IMR-90 (cell line): Measurements from ENCODE around the gene CASP6. TPM values are rescaled to one million over a fixed set of nuclear protein-coding genes. Genes with fewer than 3 reads are reported as not detected.

ENCODE experiments used
- ATAC-seq: fragments of 200-7000 bp; cut with Tn5 transposase; 2 replicates; pipeline ENCODE4 v1.9.1; 2020; ENCODE audit warnings: low read depth, mild to moderate bottlenecking, moderate library complexity
- BruUV-seq: library from RNA; stranded (reverse); fragments of 400-500 nt; replicated peaks from 2 replicates; lab custom pipeline; 2021; lab: Mats Ljungman, UMichigan
- CTCF ChIA-PET: fragments of 300-600 bp; formaldehyde crosslinking; extraction: SDS; loops from one replicate; lab custom pipeline; 2021; ENCODE audit warnings: antibody characterized with exemption; lab: Yijun Ruan, JAX
- POLR2A ChIA-PET: fragments of 300-600 bp; sonication (Branson Sonifier 250); formaldehyde crosslinking; loops from one replicate; lab custom pipeline; 2022; ENCODE audit warnings: antibody characterized with exemption; ENCODE audit not compliant: unreplicated experiment; lab: Charles Lee
- DNase-seq: peaks from one replicate; pipeline ENCODE4 v3.0.0; 2013
- H2AFZ ChIP-seq: replicated peaks from 2 replicates; pipeline ENCODE3; 2013; ENCODE audit warnings: low read length, mild to moderate bottlenecking; ENCODE audit not compliant: poor library complexity
- H2AK5ac ChIP-seq: 2 replicates; pipeline ENCODE4 v1.6.1; 2013; ENCODE audit warnings: low read depth, low read length, inconsistent platforms
- H2AK9ac ChIP-seq: replicated peaks from 2 replicates; pipeline ENCODE3; 2013; ENCODE audit warnings: mild to moderate bottlenecking, low read depth, low read length, moderate library complexity; ENCODE audit not compliant: poor library complexity
- H2BK120ac ChIP-seq: 2 replicates; pipeline ENCODE4 v1.6.1; 2013; ENCODE audit warnings: low read depth, low read length, inconsistent platforms
- H2BK15ac ChIP-seq: 3 replicates; pipeline ENCODE4 v1.6.1; 2013; ENCODE audit warnings: low read depth, low read length, inconsistent platforms
- H2BK20ac ChIP-seq: 2 replicates; pipeline ENCODE4 v1.6.1; 2013; ENCODE audit warnings: low read depth, mild to moderate bottlenecking, inconsistent platforms, low read length, moderate library complexity
- H2BK5ac ChIP-seq: 2 replicates; pipeline ENCODE4 v1.6.1; 2013; ENCODE audit warnings: mild to moderate bottlenecking, low read depth, low read length, inconsistent platforms; ENCODE audit not compliant: poor library complexity, severe bottlenecking
- H3K14ac ChIP-seq: replicated peaks from 2 replicates; pipeline ENCODE4 v1.6.1; 2013; ENCODE audit warnings: low read depth, low read length, inconsistent platforms
- H3K18ac ChIP-seq: 2 replicates; pipeline ENCODE4 v1.6.1; 2013; ENCODE audit warnings: low read depth, low read length, control low read depth
- H3K23ac ChIP-seq: 2 replicates; pipeline ENCODE4 v1.6.1; 2013; ENCODE audit warnings: low read depth, low read length, inconsistent platforms
- H3K27ac ChIP-seq: 2 replicates; pipeline ENCODE4 v1.5.1; 2013; ENCODE audit warnings: mild to moderate bottlenecking, control low read depth, low read length; ENCODE audit not compliant: insufficient read depth
- H3K27me3 ChIP-seq: 2 replicates; pipeline ENCODE4 v1.6.1; 2013; ENCODE audit warnings: low read length; ENCODE audit not compliant: control insufficient read depth, insufficient read depth
- H3K36me3 ChIP-seq: 2 replicates; pipeline ENCODE4 v1.6.1; 2013; ENCODE audit warnings: low read length, mixed read lengths; ENCODE audit not compliant: control insufficient read depth, insufficient read depth
- H3K4ac ChIP-seq: 2 replicates; pipeline ENCODE4 v1.6.1; 2013; ENCODE audit warnings: low read depth, low read length, inconsistent platforms
- H3K4me1 ChIP-seq: 2 replicates; pipeline ENCODE4 v1.6.1; 2013; ENCODE audit warnings: low read length, mixed read lengths; ENCODE audit not compliant: control insufficient read depth, insufficient read depth
- H3K4me2 ChIP-seq: 2 replicates; pipeline ENCODE4 v1.6.1; 2013; ENCODE audit warnings: low read depth, mild to moderate bottlenecking, control low read depth, low read length, moderate library complexity
- H3K4me3 ChIP-seq: 2 replicates; pipeline ENCODE4 v1.5.1; 2013; ENCODE audit warnings: low read depth, mild to moderate bottlenecking, control low read depth, low read length, moderate library complexity; ENCODE audit not compliant: insufficient read depth
- H3K56ac ChIP-seq: 2 replicates; pipeline ENCODE4 v1.6.1; 2013; ENCODE audit warnings: low read length, inconsistent platforms; ENCODE audit not compliant: insufficient read depth; ENCODE audit errors: extremely low read depth
- H3K79me1 ChIP-seq, 2 experiments: 2 replicates each; pipeline ENCODE4 v1.6.1; 2013; ENCODE audit warnings: low read length in 2 of 2, inconsistent platforms in 1 of 2, low read depth in 1 of 2
- H3K9ac ChIP-seq: 2 replicates; pipeline ENCODE4 v1.6.1; 2013; ENCODE audit warnings: low read depth, low read length, control low read depth
- H3K9me1 ChIP-seq: 2 replicates; pipeline ENCODE4 v1.6.1; 2013; ENCODE audit warnings: low read length, inconsistent platforms; ENCODE audit not compliant: insufficient read depth
- H3K9me3 ChIP-seq: 2 replicates; pipeline ENCODE4 v1.6.1; 2013; ENCODE audit warnings: low read length; ENCODE audit not compliant: control insufficient read depth, insufficient read depth
- H4K20me1 ChIP-seq: 2 replicates; pipeline ENCODE4 v1.6.1; 2013; ENCODE audit warnings: low read length, inconsistent platforms; ENCODE audit not compliant: insufficient read depth
- H4K5ac ChIP-seq: 2 replicates; pipeline ENCODE4 v1.6.1; 2013; ENCODE audit warnings: mild to moderate bottlenecking, low read depth, low read length, control low read depth
- H4K8ac ChIP-seq, 2 experiments: 2 replicates each; pipeline ENCODE4 v1.6.1; 2013; ENCODE audit warnings: low read depth in 2 of 2, low read length in 2 of 2, control low read depth in 1 of 2, inconsistent platforms in 1 of 2
- H4K91ac ChIP-seq: 2 replicates; pipeline ENCODE4 v1.6.1; 2013; ENCODE audit warnings: low read depth, low read length, inconsistent platforms; ENCODE audit not compliant: insufficient read depth
- WGBS, 2 experiments: methylation state at CpG; one replicate each; pipeline versions ENCODE4 v1.1.5 to v1.1.7; 2013; ENCODE audit warnings: missing lambda C conversion rate in 2 of 2; ENCODE audit not compliant: insufficient read length in 1 of 2; ENCODE audit errors: extremely low coverage in 2 of 2; 5-methylcytosine and 5-hydroxymethylcytosine counted together
- dilution Hi-C: fragments of 300-500 bp; cut with HindIII; formaldehyde crosslinking; loops from one replicate; pipeline ENCODE4 v1.14.3; 2018; ENCODE audit warnings: low sequenced_read_pairs; ENCODE audit not compliant: unreplicated experiment
- in situ Hi-C: fragments of 300-500 bp; cut with MboI; formaldehyde crosslinking; loops from 3 replicates; pipeline ENCODE4 v1.14.3; 2019; ENCODE audit warnings: low sequenced_read_pairs, inconsistent platforms, mixed read lengths
- intact Hi-C: fragments of 100-400 bp; cut with micrococcal nuclease; formaldehyde crosslinking; loops from 2 replicates; pipeline ENCODE4 v1.10.0; 2022
- polyA plus RNA-seq, 3 experiments: library from polyadenylated mRNA; depleted of rRNA; stranded (reverse); fragments of >200 nt; gene quantifications; 2 replicates each; pipeline ENCODE4 v1.2.3, GENCODE V29; 2012; ENCODE audit warnings: low replicate concordance in 1 of 3
- total RNA-seq: library from RNA; depleted of rRNA; stranded (reverse); fragments of >200 nt; gene quantifications from 2 replicates; pipeline ENCODE4 v1.2.3, GENCODE V29; 2012
- TF ChIP-seq, protein P1 (sequence below): fragments of 150-350 bp; IDR thresholded peaks from 2 replicates; pipeline ENCODE4 v1.6.1; 2016; ENCODE audit warnings: low read depth, mild to moderate bottlenecking, low read length, moderate library complexity, borderline replicate concordance

Gene CASP6
- total and polyA plus RNA-seq, 2 of the 4 experiments (the other 2 are of a cell fraction): 25.0 to 44.1 TPM

DNA sequence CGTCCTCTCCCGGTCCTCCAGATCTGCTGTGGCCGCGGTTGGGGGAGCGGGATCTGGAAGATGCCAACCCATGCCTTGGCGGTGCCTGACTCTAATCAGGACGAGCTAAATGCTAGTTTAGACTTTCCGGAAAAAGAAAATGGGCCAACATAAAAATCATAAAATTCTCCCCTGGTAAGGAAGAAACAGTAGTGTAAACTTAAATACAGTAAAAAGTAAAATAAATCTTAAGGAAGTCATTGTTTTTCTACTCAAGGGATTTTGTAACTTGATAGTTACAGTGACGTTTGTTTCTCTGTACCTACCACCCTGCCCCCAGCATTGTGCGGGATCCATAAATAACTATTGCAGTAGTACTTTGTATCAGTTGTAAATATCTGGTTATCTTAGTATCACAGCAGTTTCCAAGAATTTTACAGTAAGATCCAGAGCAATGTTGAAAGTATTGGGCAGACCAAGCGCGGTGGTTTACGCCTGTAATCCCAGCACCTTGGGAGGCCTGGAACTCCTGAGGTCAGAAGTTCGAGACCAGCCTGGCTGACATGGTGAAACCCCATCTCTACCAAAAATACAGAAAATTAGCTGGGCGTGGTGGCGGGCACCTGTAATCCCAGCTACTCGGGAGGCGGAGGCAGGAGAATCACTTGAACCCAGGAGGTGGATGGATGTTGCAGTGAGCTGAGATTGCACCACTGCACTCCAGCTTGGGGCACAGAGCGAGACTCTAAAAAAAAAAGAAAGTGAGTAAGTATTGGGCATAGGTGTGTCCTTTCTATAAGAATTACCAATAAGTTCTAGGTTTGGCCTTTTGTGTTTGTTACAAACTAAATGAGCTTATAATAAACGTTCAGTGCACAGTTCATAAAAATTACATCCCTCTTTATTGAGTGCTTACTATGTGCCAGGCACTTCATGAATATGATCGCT lies 27.6 kb upstream of the CASP6 start:
- peak overlapping the region; percentile 91 for H2AFZ ChIP-seq
- no peak overlapping the region for H2BK120ac ChIP-seq
- H3K4me3 ChIP-seq: peak overlapping the region; percentile 77
- peaks cover 9% of the 10 kb centered on the region for H3K4me1 ChIP-seq
- peak; percentile 7 for DNase-seq
- H3K9ac ChIP-seq: peak overlapping the region; percentile 65
- no peak overlapping the region for H2AK5ac ChIP-seq
- peak overlapping the region; percentile 42 for H2AK9ac ChIP-seq
- ATAC-seq: no peak
- intact Hi-C loops: loop anchor here (2.0 to 5.0 kb wide), 2 partner anchors 84 to 299 kb away; partner anchors contain the start of genes GAR1 and SEC24B
- WGBS, 2 experiments: no CpG with 5 or more reads among the region's 21 CpGs
- CTCF ChIA-PET: interaction anchor here (0.6 kb wide), 1 partner anchor 8 kb away, joined by 3 read pairs; no protein-coding TSS in a partner anchor
- H3K14ac ChIP-seq: peak overlapping the region; percentile 88
- TF ChIP-seq, protein P1, sequence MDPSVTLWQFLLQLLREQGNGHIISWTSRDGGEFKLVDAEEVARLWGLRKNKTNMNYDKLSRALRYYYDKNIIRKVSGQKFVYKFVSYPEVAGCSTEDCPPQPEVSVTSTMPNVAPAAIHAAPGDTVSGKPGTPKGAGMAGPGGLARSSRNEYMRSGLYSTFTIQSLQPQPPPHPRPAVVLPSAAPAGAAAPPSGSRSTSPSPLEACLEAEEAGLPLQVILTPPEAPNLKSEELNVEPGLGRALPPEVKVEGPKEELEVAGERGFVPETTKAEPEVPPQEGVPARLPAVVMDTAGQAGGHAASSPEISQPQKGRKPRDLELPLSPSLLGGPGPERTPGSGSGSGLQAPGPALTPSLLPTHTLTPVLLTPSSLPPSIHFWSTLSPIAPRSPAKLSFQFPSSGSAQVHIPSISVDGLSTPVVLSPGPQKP: no peak
- H2BK20ac ChIP-seq: no peak overlapping the region
- dilution Hi-C loops: no loop called here
- H3K56ac ChIP-seq: no peak overlapping the region
- in situ Hi-C loops: no loop called here
- no peak overlapping the region for H4K5ac ChIP-seq
- BruUV-seq: no TSS peak
- peaks cover 16 to 17% of the 10 kb centered on the region in 2 experiments for H3K79me1 ChIP-seq
- H3K23ac ChIP-seq: peak overlapping the region; percentile 41; the same call in 1 of the 2 replicates
- peak overlapping the region; percentile 76 for H3K4ac ChIP-seq
- H3K27ac ChIP-seq: peak overlapping the region; percentile 40
- no peak overlapping the region for H2BK15ac ChIP-seq
- H4K91ac ChIP-seq: 0 out of 2 replicates have a peak overlapping the region, but pooled peaks have one; percentile 31
- no peaks in the 10 kb centered on the region for H4K20me1 ChIP-seq
- POLR2A ChIA-PET: interaction anchor here (0.7 kb wide), 1 partner anchor 27 kb away, joined by 4 read pairs; no protein-coding TSS in a partner anchor
- H3K9me3 ChIP-seq: no peaks in the 10 kb centered on the region
- H3K9me1 ChIP-seq: peaks cover 4% of the 10 kb centered on the region
- no peaks in the 10 kb centered on the region for H3K27me3 ChIP-seq
- H2BK5ac ChIP-seq: peak overlapping the region; percentile 9
- H3K36me3 ChIP-seq: no peaks in the 10 kb centered on the region
- no peak overlapping the region; the same call in 1 of the 2 replicates for H3K18ac ChIP-seq
- peak overlapping the region; percentile 39 for H3K4me2 ChIP-seq
- H4K8ac ChIP-seq: peak overlapping the region; percentile 65 to 94; a peak in 3 of 4 replicates
